ENCODE measurements around the gene ADCY5.
A peak's percentile ranks its signal among the peaks of the same experiment; 100 is the strongest.

ADCY5 gene

DNA sequence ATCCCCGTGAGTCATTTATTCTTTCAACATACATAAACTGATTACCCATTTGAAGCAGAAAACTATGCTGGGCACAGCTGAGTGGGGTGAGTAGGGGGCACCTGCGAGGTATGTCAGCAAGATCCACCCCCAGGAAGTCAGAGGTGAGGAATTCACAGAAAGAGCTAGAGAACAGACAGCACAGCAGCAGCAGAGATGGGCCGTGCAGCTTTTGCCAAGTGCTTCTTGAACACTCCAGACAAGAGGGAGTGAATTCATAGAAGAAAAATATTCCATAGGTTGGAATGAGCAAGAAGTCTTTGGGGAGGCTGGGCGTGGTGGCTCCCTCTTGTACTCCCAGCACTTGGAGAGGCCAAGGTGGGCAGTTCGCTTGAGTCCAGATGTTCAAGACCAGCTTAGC, 9.4 kb upstream of the ADCY5 start:
- no peak for ATAC-seq
- no peak for DNase-seq

DNA sequence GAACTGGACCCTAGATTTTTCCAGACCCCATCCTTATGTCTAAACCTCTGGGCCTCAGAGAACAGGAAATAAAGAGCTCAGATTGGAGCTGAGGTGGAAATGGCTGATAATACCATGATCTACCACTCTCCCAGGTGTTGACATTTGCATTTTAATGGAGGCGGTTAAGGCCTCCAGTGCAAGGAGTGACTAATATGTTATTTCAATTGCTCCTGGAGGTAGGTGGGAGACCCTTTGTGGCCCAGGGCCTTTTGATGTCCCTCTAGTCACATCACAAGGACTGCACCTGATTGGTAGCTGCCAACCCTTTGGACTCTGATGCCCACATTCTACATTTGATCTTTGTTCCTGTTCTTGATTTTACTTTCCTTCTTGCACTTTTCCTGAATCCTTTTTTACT, 9.0 kb upstream of the ADCY5 start:
- DNase-seq: no peak
- ATAC-seq: no peak

DNA sequence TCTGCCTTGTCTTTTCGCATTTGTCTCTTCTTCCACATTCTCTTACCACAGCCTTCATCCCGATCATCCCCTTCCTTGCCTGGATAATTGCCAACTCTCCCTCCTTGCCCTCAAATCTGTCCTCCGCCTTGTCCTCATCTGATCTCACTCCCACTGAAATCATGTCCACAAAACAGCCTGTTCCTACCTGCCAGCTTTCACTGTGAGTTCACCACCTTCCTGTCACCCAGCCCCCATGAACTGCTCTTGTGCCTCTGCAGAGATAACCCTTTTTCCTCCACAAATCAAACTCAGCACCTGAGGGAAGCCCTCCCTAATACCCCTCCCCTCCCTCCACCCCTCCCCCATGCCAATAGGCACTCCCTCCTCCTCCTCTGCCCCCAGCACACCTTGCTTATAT, 4.8 kb upstream of the ADCY5 start:
- DNase-seq: no peak
- ATAC-seq: no peak

DNA sequence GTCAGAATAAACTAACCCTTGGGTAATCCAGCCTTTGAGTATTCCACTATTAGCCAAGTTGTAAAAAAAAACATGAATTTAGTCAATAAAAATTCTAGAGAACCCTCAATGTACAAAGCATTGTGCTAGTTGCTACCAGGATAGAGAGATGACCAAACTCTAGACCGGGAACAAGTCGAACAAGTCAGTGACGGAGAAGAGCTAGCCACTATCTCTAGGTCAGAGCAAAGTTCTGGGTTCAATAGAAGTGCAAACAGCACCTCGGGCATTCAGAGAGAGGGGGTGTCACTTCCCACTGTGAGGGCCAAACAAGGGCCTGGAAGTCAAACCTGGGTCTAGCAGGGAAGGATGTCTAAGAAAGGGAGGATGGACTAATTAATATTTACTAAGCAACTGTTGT, 2.3 kb upstream of the ADCY5 start:
- no peak for ATAC-seq
- DNase-seq: no peak

DNA sequence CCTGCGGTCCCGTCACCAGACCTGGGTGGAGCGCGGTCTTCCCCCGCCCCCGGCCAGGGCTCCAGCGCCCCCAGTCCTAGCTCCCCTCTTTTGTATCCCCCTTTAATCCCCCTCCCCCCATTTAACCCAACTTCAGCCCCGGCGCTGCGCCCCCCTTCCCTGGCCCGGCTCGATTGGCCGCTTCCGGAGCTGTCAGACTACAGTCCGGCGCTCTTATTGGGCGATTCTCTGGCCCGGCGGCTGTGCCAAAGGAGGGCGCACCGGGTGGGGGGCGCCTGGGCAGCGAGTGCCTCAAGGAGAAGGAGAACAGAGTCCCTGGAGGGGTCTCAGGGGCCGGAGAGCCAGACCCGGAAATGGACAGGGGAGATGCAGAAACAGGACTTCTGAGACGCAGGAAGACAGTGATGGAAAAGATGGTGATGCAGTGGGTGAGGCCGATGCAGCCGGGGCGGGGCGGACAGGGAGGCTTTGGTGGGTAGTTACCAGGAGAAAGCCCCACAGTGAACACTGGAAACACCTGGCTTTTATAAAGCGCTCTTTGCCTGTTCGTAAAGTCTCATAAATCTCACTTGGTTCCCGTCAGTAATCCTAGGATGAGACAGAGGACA, 1.2 kb upstream of the ADCY5 start:
- DNase-seq: no peak
- no peak for ATAC-seq

DNA sequence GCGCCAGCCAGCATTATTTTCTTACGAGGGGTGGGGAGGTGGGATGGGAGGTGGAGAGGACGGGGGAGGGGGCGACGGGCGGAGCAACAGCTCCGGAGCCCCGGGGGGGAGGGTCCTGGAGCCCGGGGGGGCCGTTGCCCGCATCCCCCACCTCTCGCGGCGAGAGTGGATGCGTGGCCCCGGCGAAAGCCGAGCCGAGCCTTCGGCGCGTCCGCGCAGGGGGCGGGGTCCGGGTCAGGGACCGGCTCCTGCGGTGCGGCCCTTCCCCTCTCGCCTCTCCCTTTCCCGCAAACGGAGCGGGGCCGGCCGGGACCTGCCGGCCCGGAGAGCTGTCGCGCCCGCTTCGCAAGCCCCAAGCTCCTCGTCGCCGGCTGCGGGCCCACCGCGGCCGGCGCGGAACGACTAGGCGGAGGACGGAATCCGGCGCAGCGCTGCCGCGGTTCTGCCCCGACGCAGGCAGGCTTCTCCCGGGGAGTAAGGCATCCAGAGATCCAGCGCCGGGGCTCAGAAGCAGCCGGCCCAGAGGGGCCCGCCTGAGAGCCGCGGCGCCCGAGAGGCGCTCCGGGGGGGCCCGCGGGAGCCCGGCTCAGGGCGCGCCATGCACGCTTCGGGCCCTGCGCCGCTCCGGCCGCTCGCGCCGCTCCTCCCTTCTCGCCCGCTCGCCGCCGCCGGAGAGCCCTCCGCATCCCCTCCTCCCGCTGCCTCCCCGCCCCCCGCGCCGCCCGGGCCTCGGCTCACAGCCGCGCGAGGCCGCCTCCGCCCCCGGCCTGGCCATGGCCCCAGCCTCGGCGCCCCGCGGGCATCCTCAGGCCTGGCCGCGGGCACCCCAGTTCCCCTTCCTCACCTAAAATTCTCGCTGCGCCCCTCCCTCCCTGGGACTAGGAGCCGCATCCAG, 459 bp upstream of the ADCY5 start:
- DNase-seq (peak; percentile 14), ATAC-seq (peak; percentile 49)

DNA sequence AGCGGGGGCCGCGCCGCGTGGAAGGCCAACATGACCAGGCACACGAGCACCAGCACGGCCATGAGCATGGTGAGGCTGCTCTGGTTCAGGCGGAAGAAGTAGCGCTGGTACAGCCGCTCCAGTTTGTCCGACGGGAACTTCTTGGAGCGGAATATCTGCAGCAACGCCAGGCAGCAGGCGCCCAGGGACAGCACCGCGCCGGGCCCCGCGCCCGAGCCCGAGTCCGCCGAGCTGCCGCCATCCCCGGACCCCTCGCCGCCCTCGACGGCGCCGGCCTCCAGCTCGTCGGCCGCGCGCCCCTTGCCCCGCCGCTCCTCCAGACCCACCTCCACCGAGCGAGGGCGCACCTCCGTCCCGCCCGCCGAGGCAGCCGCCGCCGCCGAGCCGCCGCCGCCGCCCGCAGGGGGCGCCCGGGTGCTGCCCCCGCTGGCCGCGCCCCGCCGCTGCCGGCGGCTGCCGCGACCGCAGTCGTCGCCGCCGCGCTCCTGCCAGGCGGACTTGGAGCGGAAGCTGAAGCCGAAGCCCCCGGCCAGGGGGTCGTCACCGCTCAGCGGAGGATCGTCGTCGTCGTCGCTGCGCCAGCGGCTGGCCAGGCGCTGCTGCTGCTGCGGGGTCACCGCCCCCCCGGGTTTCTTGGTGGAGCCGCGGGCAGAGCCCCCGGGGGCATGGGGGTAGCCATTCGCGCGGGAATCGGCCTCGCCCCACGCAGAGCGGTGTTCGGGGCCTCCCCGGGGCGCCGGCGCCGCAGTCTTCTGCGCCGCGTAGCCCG, 957 bp downstream of the ADCY5 start:
- DNase-seq: peak; percentile 67
- ATAC-seq: peak; percentile 38

DNA sequence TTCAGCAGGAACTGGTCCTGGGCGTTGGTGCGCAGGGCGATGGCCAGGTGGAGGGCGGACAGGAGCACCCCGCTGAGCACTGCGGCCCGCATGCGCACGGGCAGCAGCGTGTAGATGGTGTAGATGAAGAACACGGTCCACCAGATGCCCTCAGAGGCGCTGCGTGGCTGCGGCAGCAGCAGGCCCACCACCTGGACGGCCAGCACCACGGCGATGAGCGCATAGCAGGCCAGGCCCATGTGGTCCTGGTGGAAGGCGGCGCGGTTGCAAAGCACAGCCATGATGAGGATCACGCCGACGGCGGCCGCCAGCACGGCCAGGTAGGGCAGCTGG, 1.5 kb downstream of the ADCY5 start:
- DNase-seq: no peak
- no peak for ATAC-seq

DNA sequence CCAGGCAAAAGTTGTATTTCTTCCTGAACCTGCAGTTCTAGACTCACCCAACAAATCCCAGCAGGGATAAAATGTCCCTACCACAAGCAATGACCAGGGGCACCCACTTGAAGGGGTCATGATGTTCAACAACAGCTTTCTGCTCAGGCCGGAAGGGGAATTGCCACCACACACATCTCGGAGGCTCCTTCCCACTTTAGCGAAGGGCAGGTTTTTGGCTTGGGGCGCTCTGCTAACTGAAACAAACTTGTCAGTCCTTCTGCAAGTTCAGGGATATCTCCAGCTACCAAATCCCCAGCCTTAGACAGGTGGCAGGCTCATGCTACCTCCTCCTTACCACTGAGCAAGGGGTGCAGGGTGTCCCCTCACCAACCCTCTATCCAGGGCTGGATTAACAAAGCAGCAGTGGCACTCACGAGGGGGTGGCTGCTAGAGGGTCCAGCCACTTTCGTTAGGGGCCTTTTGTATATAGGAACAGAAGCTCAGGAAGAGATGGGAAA, 2.2 kb downstream of the ADCY5 start:
- DNase-seq: no peak
- no peak for ATAC-seq

DNA sequence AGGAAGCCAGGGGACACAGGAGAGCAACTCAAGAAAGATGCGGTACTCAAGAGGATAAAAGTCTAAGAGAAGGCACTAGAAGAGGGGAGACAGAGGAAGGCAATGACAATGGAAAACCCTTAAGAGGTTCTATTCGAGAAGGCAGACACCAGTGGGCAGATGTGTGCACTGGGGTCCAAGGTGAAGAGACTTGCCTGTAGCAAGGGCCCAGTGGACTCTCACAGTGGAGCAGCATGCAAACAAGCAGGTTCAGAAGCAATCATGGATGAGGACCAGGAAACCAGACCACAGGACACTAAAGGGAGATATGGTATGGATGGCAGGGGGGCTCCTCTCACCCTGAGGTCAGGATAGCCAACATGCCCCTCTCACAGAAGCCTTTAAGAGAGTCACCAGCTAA, 2.7 kb downstream of the ADCY5 start:
- DNase-seq: no peak
- no peak for ATAC-seq

DNA sequence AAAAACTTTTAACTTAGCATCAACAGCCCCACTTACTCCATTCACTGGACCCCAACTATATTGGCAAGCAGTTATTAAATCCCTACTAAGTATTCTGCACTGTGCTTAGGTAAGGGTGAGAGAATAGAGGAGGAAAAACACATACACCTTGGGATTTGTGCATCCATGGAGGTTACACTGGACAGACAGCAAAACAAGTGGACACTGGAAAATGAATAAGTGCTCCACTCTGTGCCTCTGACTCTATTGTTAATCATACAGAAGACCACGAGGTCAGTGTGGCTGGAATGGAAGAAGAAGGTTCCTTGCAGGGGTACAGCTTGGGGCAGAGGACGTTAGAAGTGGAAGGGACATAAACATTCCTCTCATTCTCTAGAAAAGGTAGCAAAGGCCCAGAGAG, 3.2 kb downstream of the ADCY5 start:
- no peak for DNase-seq
- ATAC-seq: no peak

DNA sequence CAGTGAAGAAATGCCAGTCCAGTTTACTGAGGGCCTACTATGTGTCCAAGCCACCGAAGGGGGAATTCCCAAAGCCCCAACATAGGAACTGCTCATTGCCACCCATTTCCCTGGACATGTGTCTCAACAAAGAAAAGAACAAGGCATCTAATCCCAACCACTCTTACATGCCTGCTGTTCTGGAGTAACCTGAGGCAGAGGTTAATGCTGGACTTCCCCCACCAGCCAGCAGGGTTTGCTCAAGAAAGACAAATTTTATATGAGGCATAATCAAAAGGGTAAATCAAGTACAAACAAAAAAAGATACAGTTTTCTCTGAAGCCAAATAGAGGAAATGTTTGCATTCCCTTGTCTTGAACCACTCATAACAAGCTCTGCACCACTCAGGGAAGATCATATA, 4.1 kb downstream of the ADCY5 start:
- ATAC-seq: no peak
- no peak for DNase-seq

DNA sequence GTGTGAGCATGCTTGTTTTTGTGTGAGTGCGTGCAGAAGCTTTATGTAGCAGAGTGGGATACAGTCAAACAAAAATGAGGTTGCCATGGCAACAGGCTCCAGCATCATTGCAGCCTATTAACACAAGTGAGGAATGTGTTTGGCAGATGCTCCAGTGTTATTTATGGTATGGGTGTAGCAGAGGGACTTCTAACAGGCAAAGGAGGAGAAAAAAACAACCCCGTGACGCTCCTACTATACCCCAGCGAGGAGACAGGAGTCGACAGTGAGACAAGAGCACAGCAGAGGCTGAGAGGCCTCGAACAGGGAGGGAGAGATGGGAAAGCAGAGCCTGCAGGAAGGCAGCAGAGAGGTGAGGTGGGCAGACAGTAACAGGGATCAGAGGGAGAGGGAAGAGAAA, 4.9 kb downstream of the ADCY5 start:
- no peak for DNase-seq
- no peak for ATAC-seq

DNA sequence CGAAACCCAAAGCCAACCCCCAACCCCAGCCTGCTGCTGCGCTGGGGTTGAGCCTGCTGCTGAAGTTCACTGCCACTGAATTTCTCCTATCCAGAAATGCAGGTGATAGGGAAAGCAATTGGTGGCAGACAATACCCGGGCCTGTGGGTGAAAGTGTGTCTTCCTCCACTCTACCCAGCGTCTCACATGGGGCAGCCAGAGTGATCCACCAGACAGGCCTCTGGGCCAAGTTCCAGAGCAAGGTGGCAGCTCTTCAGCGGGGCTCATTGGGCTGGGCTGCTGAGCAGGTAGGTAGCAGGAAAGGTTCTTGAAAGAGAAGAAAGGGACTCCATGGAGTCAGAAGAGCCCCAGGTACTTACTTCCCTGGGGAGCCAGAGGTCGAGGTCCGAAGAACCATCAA, 6.0 kb downstream of the ADCY5 start:
- ATAC-seq (no peak), DNase-seq (no peak)

DNA sequence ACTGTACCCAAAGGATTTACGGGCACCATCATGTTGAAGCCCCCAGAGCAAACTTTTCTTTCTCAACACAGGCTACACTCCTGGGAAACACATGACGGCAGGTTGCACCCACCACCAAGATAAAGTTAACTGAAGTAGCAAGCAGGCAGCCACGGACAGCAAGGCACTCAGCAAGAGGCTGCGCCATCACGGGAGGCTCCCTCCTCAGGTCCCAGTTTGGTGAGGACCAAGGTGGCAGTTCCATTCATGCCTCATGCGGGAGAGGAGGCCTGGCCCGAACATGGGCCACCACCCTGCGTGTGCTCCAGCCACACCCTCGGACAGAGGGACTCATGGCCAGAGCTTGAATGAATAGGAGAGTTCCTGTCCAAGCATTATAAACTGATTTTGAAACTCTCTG, 6.8 kb downstream of the ADCY5 start:
- ATAC-seq: no peak

DNA sequence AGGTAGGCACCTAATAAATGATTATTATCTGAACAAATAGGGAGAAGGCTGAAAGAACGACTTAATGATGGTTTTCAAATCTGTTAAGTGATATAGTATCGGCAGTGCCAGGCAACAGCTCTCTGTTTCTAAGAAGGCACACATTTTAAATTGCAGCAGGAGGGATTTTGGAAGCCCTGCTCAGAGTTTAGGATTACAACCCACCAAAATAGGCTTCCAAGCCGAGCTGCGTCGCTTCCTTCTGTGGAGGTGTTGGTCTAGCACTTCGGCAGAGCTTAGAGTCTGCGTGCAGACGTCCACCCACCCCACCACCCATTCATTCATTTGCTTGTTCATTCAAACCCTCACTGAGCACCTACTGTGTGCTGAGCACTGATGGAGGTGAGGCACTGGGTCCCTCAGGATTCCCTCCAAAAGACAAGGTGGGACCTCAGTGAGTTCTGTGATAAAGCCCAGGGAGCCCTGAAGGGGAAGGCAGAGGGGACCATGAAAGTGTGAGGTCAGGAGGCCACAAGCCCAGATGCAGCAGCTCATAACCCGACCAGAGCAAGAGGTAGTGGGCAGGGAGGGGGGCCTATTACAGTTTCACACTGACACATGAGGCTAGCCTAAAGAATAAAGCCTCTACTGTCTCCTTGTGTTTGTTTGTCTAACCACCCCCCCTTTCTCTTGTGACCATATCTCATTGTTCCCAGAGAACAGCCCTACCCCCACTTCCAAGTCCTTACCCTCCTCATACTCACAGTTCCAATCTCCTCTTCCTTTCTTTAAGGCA, 8.9 kb downstream of the ADCY5 start:
- ATAC-seq: no peak

More for the DNA sequence above, 6.8 kb downstream of the ADCY5 start:
- DNase-seq: no peak

DNA sequence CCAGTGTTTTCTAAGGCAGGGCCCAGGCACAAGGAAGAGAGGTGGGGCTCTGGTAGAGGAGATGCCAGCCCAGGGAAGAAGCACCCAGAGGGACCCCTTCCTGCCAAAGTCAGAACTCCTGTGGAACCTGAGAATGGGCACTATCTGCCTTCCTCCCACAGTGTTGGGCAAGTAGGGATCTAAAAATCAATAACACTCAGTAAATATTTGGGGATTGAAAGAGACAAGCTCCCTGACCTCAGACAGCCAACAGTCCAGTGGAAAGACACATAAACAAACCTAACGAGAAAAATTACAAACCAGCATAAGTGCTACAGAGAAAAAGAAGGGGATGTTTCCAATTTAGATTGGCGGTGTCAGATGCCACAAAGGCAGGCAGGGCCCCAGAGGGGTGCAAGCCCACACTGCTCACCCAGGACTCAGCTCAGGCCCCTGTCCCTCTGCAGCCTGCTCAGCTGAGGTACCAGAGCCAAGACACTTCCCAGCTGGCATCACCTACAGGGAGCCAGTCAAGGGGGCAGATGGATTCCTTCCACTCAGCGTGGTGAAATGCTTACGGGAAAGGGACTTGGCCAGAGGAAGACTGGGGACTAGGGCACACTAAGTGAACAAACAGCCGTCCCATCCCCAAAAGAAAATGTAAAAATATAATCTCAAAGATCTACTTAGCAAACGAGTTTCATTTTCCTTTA, 15.9 kb downstream of the ADCY5 start:
- no peak for ATAC-seq
- DNase-seq: no peak

More for the DNA sequence above, 8.9 kb downstream of the ADCY5 start:
- no peak for DNase-seq

DNA sequence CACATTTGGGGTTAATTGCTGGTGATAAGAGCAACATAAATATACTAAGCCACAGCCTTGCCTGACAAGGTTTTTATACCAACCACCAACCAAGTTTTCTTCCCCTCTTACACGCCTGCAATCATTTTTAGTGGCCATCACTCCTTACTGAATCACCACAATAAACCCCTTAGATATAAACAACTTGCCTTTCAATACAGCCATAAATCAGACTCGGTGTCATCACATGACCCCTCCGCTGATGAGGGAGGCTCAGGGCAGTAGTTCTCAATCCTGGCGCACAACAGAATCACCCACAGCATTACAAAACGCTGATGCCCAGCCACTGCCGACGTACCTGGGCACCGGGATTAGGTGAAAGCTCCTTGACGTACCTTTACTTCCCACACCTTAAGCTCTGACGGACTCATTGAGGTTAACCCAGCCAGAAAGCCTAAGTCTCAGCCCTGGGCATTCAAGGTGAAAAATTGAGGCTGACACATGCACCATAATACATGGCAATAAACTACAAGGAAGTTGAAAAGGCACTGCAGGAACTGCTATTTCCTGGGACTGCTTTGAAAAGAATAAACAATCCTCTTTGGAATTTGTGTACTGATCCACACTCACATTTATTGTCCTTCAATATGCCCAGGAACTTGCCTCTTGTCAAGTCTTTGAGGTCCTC, 17.1 kb downstream of the ADCY5 start:
- ATAC-seq (no peak), DNase-seq (no peak)

DNA sequence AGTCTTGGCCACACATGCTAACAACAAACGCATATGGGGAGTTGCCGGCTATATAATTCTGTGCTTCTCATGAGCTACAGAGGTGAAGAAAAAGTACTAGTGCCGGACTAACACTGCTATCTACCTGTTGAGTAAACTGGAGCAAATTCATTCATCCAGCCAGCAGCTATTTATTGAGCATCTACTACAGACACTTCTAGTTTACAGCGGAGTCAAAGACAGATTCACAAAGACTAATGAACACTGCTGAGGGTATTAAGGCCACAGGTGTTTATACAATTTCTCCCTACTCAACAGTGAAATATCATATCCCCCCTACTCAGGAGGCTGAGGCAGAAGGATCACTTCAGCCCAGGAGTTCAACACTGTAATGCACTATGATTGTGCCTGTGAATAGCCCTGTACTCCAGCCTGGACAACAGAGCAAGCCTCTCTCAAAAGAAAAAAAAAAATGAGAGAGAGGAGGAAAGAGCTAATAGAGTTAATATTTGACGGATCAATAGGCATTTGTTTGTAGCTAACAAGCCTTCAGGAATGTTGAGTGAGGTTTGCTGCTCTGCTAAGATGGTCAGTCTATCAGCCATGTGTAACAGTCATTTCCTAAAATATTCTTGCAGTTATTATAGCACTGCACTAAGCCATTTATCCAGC, 17.8 kb downstream of the ADCY5 start:
- ATAC-seq: no peak
- no peak for DNase-seq

DNA sequence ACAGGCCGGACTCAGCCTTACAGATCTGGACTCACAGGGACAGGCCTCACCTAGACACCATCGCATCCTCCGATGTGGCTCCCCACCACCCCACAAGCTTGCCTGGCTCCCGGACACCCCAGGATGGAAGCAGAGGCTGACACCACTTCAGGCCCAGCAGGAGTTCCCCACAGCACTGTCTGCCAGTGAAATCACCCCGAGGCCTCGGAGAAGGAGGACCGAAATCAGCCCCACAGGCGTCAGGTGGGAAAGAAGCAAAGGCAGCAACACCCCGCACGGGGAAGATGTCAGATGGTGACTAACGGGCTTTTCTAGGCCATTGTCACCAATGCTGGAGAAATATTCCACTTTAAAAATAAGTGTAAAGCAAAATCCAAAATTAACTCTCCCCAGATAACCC, 18.6 kb downstream of the ADCY5 start:
- DNase-seq: no peak
- no peak for ATAC-seq
